Smooth muscle cell (in vitro differentiated cells): ENCODE measurements around the gene CTNND2. TPM values are rescaled to one million over a fixed set of nuclear protein-coding genes. Genes with fewer than 3 reads are reported as not detected.

Experiments used
- DNase-seq: peaks from one replicate; lab custom pipeline; 2025; ENCODE audit not compliant: unreplicated experiment; lab: John Stamatoyannopoulos, UW
- H2AFZ ChIP-seq: fragments of 200-600 bp; sonication (generic); 2 replicates; pipeline ENCODE4 v1.6.0; 2016; ENCODE audit warnings: antibody characterized with exemption, low read depth, mild to moderate bottlenecking
- H3F3A ChIP-seq: fragments of 200-600 bp; sonication (generic); 2 replicates; pipeline ENCODE4 v1.6.0; 2017; ENCODE audit warnings: antibody characterized with exemption, low read depth
- H3K27ac ChIP-seq: fragments of 200-600 bp; sonication (generic); 2 replicates; pipeline ENCODE4 v1.5.1; 2016; ENCODE audit warnings: low read depth, mild to moderate bottlenecking
- H3K27me3 ChIP-seq: fragments of 200-600 bp; sonication (generic); 2 replicates; pipeline ENCODE4 v1.6.1; 2016; ENCODE audit warnings: low read depth, mild to moderate bottlenecking
- H3K36me3 ChIP-seq: fragments of 200-600 bp; sonication (generic); 2 replicates; pipeline ENCODE4 v1.5.1; 2016; ENCODE audit warnings: low read depth
- H3K4me1 ChIP-seq: fragments of 200-600 bp; sonication (generic); 2 replicates; pipeline ENCODE4 v1.5.1; 2016; ENCODE audit warnings: low read depth
- H3K4me2 ChIP-seq: fragments of 200-600 bp; sonication (generic); 2 replicates; pipeline ENCODE4 v1.6.0; 2016; ENCODE audit warnings: mild to moderate bottlenecking
- H3K4me3 ChIP-seq: fragments of 200-600 bp; sonication (generic); 2 replicates; pipeline ENCODE4 v1.5.1; 2016; ENCODE audit warnings: mild to moderate bottlenecking
- H3K79me2 ChIP-seq: fragments of 200-600 bp; sonication (generic); 2 replicates; pipeline ENCODE4 v1.6.0; 2016; ENCODE audit warnings: low read depth, mild to moderate bottlenecking
- H3K9ac ChIP-seq: fragments of 200-600 bp; sonication (generic); 2 replicates; pipeline ENCODE4 v1.6.0; 2016; ENCODE audit warnings: low read depth
- H3K9me3 ChIP-seq: fragments of 200-600 bp; sonication (generic); replicated peaks from 2 replicates; pipeline ENCODE4 v1.5.1; 2016; ENCODE audit warnings: low read depth
- H4K20me1 ChIP-seq: fragments of 200-600 bp; sonication (generic); 2 replicates; pipeline ENCODE4 v1.6.0; 2016; ENCODE audit warnings: low read depth
- WGBS: methylation state at CpG from one replicate; pipeline ENCODE4 v1.1.7; 2016; ENCODE audit warnings: low lambda C conversion rate; 5-methylcytosine and 5-hydroxymethylcytosine counted together
- polyA plus RNA-seq: library from polyadenylated mRNA; unstranded; fragments of >200 nt; fragmentation: Nextera tagmentation; extraction: Ambion mirVana; gene quantifications from 2 replicates; pipeline ENCODE4 v1.2.1, GENCODE V29; 2016
- total RNA-seq: library from RNA; depleted of rRNA; stranded (reverse); fragments of >200 nt; gene quantifications from 2 replicates; pipeline ENCODE4 v1.2.3, GENCODE V29; 2014
- TF ChIP-seq, protein P1 (sequence below): fragments of 200-600 bp; sonication (generic); IDR thresholded peaks from 2 replicates; pipeline ENCODE4 v1.5.1; 2017; ENCODE audit warnings: borderline replicate concordance, mild to moderate bottlenecking, antibody characterized with exemption; ENCODE audit not compliant: insufficient read depth, poor library complexity, severe bottlenecking

CTNND2 gene
- total and polyA plus RNA-seq, 2 experiments from 2014 or later: 2.7 to 5.8 TPM

DNA sequence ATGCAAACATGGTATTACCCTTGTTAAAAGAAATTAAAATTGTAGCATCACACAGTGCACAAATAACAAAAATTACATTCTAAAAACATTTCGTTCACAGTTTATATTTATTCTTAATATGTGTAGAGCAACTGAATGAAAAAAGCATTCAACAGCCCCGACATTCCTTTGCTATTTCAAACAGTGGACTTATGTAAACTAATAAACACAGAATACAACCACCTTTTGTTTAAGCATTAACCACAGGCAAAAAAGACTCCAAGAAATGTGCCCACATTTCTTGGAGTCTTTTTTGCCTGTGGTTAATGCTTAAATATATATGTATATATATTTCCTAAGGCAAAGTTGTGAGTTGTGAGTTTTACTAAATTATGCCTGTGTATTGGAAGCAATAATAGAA lies 610.7 kb downstream of the CTNND2 start:
- no peaks in the 10 kb centered on the region for H3K79me2 ChIP-seq
- H3K27ac ChIP-seq: no peak overlapping the region
- no peaks in the 10 kb centered on the region for H3K4me1 ChIP-seq
- TF ChIP-seq, protein P1, sequence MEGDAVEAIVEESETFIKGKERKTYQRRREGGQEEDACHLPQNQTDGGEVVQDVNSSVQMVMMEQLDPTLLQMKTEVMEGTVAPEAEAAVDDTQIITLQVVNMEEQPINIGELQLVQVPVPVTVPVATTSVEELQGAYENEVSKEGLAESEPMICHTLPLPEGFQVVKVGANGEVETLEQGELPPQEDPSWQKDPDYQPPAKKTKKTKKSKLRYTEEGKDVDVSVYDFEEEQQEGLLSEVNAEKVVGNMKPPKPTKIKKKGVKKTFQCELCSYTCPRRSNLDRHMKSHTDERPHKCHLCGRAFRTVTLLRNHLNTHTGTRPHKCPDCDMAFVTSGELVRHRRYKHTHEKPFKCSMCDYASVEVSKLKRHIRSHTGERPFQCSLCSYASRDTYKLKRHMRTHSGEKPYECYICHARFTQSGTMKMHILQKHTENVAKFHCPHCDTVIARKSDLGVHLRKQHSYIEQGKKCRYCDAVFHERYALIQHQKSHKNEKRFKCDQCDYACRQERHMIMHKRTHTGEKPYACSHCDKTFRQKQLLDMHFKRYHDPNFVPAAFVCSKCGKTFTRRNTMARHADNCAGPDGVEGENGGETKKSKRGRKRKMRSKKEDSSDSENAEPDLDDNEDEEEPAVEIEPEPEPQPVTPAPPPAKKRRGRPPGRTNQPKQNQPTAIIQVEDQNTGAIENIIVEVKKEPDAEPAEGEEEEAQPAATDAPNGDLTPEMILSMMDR: no peak
- no peaks in the 10 kb centered on the region for H4K20me1 ChIP-seq
- no peak overlapping the region for H3K9ac ChIP-seq
- H3F3A ChIP-seq: no peaks in the 10 kb centered on the region
- H3K4me2 ChIP-seq: no peak overlapping the region
- no peak overlapping the region for H3K4me3 ChIP-seq
- DNase-seq: no peak
- no peak overlapping the region for H2AFZ ChIP-seq
- H3K27me3 ChIP-seq: no peaks in the 10 kb centered on the region
- no peaks in the 10 kb centered on the region for H3K36me3 ChIP-seq
- 82% methylated on average over 2 of the region's 2 CpGs for whole genome bisulfite sequencing
- no peaks in the 10 kb centered on the region for H3K9me3 ChIP-seq

DNA sequence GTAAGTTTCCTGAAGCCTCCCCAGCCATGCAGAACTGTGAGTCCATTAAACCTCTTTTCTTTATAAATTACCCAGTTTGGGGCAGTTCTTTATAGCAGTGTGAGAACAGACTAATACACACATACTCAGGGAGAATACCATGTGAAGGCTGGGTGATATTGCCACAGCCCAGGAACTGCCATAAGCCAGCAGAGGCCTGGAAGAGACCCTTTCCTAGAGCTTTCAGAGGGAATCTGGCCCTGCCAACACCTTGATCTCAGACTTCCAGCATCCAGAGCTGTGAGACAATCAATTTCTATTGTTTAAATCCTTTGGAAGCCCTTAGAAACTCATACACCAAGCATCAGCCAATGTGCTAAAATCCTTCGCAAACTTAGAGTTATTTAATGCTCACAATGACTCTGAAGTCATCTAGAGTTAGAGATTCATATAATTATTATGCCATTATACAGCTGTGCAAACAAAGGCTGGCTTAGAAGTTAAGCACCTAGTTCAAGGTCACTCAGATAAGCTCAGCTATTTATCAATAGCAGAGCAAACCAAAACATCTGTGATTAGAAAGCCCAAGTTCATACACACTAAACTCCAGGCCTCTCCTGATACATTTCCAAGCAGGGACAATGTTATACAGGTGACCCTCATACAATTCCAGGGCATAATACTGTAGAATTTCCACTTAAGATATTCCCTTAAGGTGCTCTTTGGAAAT lies 611.4 kb downstream of the CTNND2 start:
- TF ChIP-seq, protein P1: no peak
- H4K20me1 ChIP-seq: no peaks in the 10 kb centered on the region
- H3K4me2 ChIP-seq: no peak overlapping the region
- H3K9ac ChIP-seq: no peak overlapping the region
- no peaks in the 10 kb centered on the region for H3K9me3 ChIP-seq
- no peaks in the 10 kb centered on the region for H3K36me3 ChIP-seq
- H3K4me1 ChIP-seq: no peaks in the 10 kb centered on the region
- DNase-seq: no peak
- no peak overlapping the region for H2AFZ ChIP-seq
- no peaks in the 10 kb centered on the region for H3F3A ChIP-seq
- H3K79me2 ChIP-seq: no peaks in the 10 kb centered on the region
- no peak overlapping the region for H3K27ac ChIP-seq
- H3K27me3 ChIP-seq: no peaks in the 10 kb centered on the region
- no peak overlapping the region for H3K4me3 ChIP-seq
- WGBS: 94% methylated on average over 1 of the region's 1 CpG

DNA sequence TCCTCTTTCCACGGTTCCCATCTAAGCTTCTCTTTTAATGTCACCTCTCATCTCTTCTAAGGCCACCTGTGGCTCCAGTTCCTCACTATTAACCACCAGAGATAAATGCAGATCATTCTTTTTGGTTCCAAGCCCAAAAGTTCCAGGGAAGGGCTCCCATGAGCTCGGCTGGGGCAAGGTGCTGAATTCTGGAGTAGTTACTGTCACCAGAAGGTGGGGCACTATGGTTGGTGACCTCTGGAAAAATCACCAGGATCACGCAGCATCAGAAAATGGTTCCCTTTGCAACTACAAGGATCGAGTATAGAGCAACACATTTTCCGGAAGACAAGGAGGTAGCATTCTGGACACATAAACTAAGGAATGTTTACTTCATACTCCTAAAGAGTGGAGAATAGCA lies 614.5 kb downstream of the CTNND2 start:
- H3K9ac ChIP-seq: no peak overlapping the region
- TF ChIP-seq, protein P1: no peak
- H3K9me3 ChIP-seq: no peaks in the 10 kb centered on the region
- H3F3A ChIP-seq: no peaks in the 10 kb centered on the region
- no peak overlapping the region for H2AFZ ChIP-seq
- H3K4me2 ChIP-seq: no peak overlapping the region
- no peaks in the 10 kb centered on the region for H3K4me1 ChIP-seq
- H3K36me3 ChIP-seq: no peaks in the 10 kb centered on the region
- H3K27ac ChIP-seq: no peak overlapping the region
- H3K79me2 ChIP-seq: no peaks in the 10 kb centered on the region
- H3K27me3 ChIP-seq: no peaks in the 10 kb centered on the region
- DNase-seq: no peak
- H3K4me3 ChIP-seq: no peak overlapping the region
- no peaks in the 10 kb centered on the region for H4K20me1 ChIP-seq
- 83% methylated on average over 5 of the region's 5 CpGs for WGBS

DNA sequence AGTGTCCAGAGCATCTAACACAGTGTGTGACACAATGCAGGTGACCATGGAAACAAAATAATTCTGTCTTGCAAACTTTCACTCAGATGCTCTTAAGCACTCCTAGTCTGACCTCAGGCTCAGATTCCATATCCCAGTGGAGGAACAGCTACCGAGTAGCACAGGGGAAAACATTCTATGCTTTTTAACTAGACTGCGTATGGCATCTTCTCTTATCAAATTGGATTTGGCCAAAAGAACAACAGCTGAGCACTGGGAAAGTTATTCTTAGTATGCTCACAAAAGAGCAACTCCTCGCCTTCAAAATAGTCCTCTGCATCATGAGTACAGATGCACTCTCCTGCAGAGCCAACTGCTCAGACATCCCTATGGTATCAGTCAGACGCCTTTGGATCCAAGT lies 615.0 kb downstream of the CTNND2 start:
- no peaks in the 10 kb centered on the region for H4K20me1 ChIP-seq
- no peak overlapping the region for H3K9ac ChIP-seq
- no peak overlapping the region for H3K27ac ChIP-seq
- H3K4me1 ChIP-seq: no peaks in the 10 kb centered on the region
- WGBS: 77% methylated on average over 4 of the region's 4 CpGs
- H3K79me2 ChIP-seq: no peaks in the 10 kb centered on the region
- no peaks in the 10 kb centered on the region for H3K27me3 ChIP-seq
- no peaks in the 10 kb centered on the region for H3K36me3 ChIP-seq
- no peak overlapping the region for H3K4me3 ChIP-seq
- DNase-seq: no peak
- no peaks in the 10 kb centered on the region for H3F3A ChIP-seq
- H3K9me3 ChIP-seq: no peaks in the 10 kb centered on the region
- TF ChIP-seq, protein P1: no peak
- H3K4me2 ChIP-seq: no peak overlapping the region
- no peak overlapping the region for H2AFZ ChIP-seq
